Suprapubic skin (tissue), 4 donors: ENCODE measurements around the gene GNL3. TPM values are rescaled to one million over a fixed set of nuclear protein-coding genes. Genes with fewer than 3 reads are reported as not detected.

ENCODE experiments used
- DNase-seq, 2 donors: peaks; one replicate each; pipeline ENCODE4 v3.0.0-alpha.2; 2019; ENCODE audit warnings: low spot score in 2 of 2
- H3K27ac ChIP-seq: fragments of 200-600 bp; sonication (generic); one replicate; pipeline ENCODE4 v1.5.1; 2019
- H3K27me3 ChIP-seq: fragments of 200-600 bp; sonication (generic); one replicate; pipeline ENCODE4 v1.5.1; 2019
- H3K36me3 ChIP-seq: fragments of 200-600 bp; sonication (generic); one replicate; pipeline ENCODE4 v1.5.1; 2019
- H3K4me1 ChIP-seq: fragments of 200-600 bp; sonication (generic); one replicate; pipeline ENCODE4 v1.5.1; 2019
- H3K4me3 ChIP-seq: fragments of 200-600 bp; sonication (generic); one replicate; pipeline ENCODE4 v1.5.1; 2019; ENCODE audit warnings: mild to moderate bottlenecking
- H3K9me3 ChIP-seq: fragments of 200-600 bp; sonication (generic); one replicate; pipeline ENCODE4 v1.5.1; 2019
- EP300 ChIP-seq: sonication (generic); formaldehyde crosslinking; IDR thresholded peaks from one replicate; pipeline ENCODE4 v1.6.1; 2017; ENCODE audit warnings: antibody characterized with exemption
- POLR2A ChIP-seq, 2 donors: fragments of 450-650 bp; IDR thresholded peaks; one replicate each; pipeline ENCODE4 v1.6.1; 2017; ENCODE audit warnings: antibody characterized with exemption in 2 of 2, mild to moderate bottlenecking in 2 of 2, moderate library complexity in 2 of 2
- POLR2AphosphoS5 ChIP-seq, 3 donors: sonication (generic); formaldehyde crosslinking; IDR thresholded peaks; one replicate each; pipeline ENCODE4 v1.6.1; 2017; ENCODE audit warnings: antibody characterized with exemption in 3 of 3
- WGBS: methylation state at CpG from one replicate; pipeline ENCODE4 v1.1.5; 2018; 5-methylcytosine and 5-hydroxymethylcytosine counted together
- total RNA-seq, 4 donors: library from RNA; depleted of rRNA; stranded (reverse); fragments of >200 nt; gene quantifications; one replicate each; pipeline ENCODE4 v1.1.0, GENCODE V29; 2016
- TF ChIP-seq, protein P1 (sequence below), 2 donors: fragments of 200-600 bp in 1 of 2; fragments of 450-650 bp in 1 of 2; sonication (generic) in 1 of 2; IDR thresholded peaks; one replicate each; pipeline ENCODE4 v1.5.1; 2016 to 2019; ENCODE audit warnings: antibody characterized with exemption in 2 of 2, mild to moderate bottlenecking in 1 of 2, moderate library complexity in 1 of 2

The GNL3 gene
- total RNA-seq, 4 donors from 2014 or later = 76.8 to 127 (median 106) TPM

- Histone ChIP-seq H3K27ac (no peak overlapping the region), H3K4me3 (no peak overlapping the region), H3K4me1 (no peaks in the 10 kb centered on the region), H3K9me3 (no peaks in the 10 kb centered on the region), H3K36me3 (peaks cover 94% of the 10 kb centered on the region), H3K27me3 (no peaks in the 10 kb centered on the region)
- TF ChIP-seq POLR2A (IDR thresholded peaks at IDR 0.05) (no peak), EP300 (no peak), POLR2AphosphoS5 (IDR thresholded peaks at IDR 0.05) (no peak)
- TF ChIP-seq, protein P1, sequence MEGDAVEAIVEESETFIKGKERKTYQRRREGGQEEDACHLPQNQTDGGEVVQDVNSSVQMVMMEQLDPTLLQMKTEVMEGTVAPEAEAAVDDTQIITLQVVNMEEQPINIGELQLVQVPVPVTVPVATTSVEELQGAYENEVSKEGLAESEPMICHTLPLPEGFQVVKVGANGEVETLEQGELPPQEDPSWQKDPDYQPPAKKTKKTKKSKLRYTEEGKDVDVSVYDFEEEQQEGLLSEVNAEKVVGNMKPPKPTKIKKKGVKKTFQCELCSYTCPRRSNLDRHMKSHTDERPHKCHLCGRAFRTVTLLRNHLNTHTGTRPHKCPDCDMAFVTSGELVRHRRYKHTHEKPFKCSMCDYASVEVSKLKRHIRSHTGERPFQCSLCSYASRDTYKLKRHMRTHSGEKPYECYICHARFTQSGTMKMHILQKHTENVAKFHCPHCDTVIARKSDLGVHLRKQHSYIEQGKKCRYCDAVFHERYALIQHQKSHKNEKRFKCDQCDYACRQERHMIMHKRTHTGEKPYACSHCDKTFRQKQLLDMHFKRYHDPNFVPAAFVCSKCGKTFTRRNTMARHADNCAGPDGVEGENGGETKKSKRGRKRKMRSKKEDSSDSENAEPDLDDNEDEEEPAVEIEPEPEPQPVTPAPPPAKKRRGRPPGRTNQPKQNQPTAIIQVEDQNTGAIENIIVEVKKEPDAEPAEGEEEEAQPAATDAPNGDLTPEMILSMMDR (IDR thresholded peaks at IDR 0.05) = no peak
- DNase-seq = no peak
Observed at GRCh38 chr3:52651592-52651991, 34.2 kb upstream of the GNL3 start.

- H3K36me3 ChIP-seq = peaks cover 96% of the 10 kb centered on the region
Observed at GRCh38 chr3:52655895-52656294, 29.9 kb upstream of the GNL3 start.

DNA sequence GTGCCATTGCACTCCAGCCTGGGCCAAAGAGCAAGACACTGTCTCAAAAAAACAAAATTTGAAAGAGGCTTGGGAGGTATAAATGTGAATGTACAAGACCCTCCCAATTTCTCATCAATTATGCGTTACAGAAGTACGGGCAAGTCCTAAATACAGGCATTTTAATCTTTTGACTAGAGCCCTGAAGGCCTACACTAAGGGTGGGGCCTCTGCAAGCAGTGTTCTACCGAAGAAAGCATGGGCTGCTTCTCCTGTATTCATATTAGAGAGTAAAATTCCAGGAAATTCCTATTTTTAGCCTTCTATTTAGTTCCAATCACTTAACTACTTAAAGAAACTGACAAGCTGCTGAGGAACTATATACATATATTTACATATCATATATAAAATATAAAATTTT lies 25.8 kb upstream of the GNL3 start:
- Histone ChIP-seq H3K9me3 (no peaks in the 10 kb centered on the region), H3K4me3 (no peak overlapping the region), H3K27ac (no peak overlapping the region), H3K4me1 (no peaks in the 10 kb centered on the region), H3K36me3 (peaks cover 78% of the 10 kb centered on the region), H3K27me3 (no peaks in the 10 kb centered on the region)
- TF ChIP-seq EP300 (no peak), POLR2A (IDR thresholded peaks at IDR 0.05) (no peak), POLR2AphosphoS5 (IDR thresholded peaks at IDR 0.05) (no peak)
- TF ChIP-seq, protein P1 (IDR thresholded peaks at IDR 0.05) = no peak
- 79% methylated on average over 3 of the region's 3 CpGs for WGBS
- no peak for DNase-seq

More at GRCh38 chr3:52655895-52656294, 29.9 kb upstream of the GNL3 start:
- Histone ChIP-seq H3K4me3 (no peak overlapping the region), H3K27ac (no peak overlapping the region), H3K27me3 (no peaks in the 10 kb centered on the region), H3K9me3 (no peaks in the 10 kb centered on the region), H3K4me1 (no peaks in the 10 kb centered on the region)
- no peak for DNase-seq
- TF ChIP-seq EP300 (no peak), POLR2AphosphoS5 (IDR thresholded peaks at IDR 0.05) (no peak), POLR2A (IDR thresholded peaks at IDR 0.05) (no peak)
- TF ChIP-seq, protein P1 (IDR thresholded peaks at IDR 0.05) = no peak
- WGBS = 95% methylated on average over 3 of the region's 3 CpGs

DNA sequence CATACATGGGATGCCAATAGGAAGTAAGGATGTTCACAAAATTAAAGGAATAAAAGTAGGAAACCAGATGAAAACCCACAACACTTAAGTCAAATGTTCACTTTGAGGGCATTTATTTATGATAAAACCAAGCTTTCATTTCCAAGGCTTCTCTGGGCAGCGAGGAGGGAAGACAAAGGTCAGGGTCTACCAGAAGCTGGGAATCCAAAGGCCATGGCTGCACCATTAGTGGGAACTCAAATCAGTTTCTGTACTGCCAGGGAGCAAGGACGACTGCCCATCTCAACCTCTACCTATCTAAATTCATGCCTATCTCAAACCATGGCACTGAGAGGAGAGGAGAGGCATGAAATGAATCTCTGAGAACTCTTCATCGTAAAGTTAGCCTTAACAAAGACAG lies 22.7 kb upstream of the GNL3 start:
- Histone ChIP-seq H3K4me3 (no peak overlapping the region), H3K27me3 (no peaks in the 10 kb centered on the region), H3K27ac (no peak overlapping the region), H3K9me3 (no peaks in the 10 kb centered on the region), H3K4me1 (no peaks in the 10 kb centered on the region), H3K36me3 (peaks cover 78% of the 10 kb centered on the region)
- no peak for DNase-seq
- 86% methylated on average over 3 of the region's 3 CpGs for WGBS
- no peak for TF ChIP-seq POLR2A (IDR thresholded peaks at IDR 0.05)
- no peak for TF ChIP-seq EP300
- TF ChIP-seq POLR2AphosphoS5 (IDR thresholded peaks at IDR 0.05) = no peak
- TF ChIP-seq, protein P1 (IDR thresholded peaks at IDR 0.05) = no peak

- Histone ChIP-seq H3K36me3 (peaks cover 59% of the 10 kb centered on the region), H3K4me3 (no peak overlapping the region), H3K9me3 (no peaks in the 10 kb centered on the region), H3K4me1 (peaks cover 15% of the 10 kb centered on the region), H3K27ac (peak overlapping the region; percentile 51), H3K27me3 (no peaks in the 10 kb centered on the region)
- WGBS = 65% methylated on average over 9 of the region's 9 CpGs
- no peak for DNase-seq
- no peak for TF ChIP-seq EP300
- TF ChIP-seq, protein P1 (IDR thresholded peaks at IDR 0.05) = no peak
Observed at GRCh38 chr3:52670621-52671521, 15.0 kb upstream of the GNL3 start.
